Adrenal gland (tissue), 5 donors: Measurements from ENCODE around the gene HERC6.

ENCODE experiments used
- CTCF ChIP-seq, 6 experiments: fragments of 450-650 bp in 4 of 6; fragments of 200-600 bp in 2 of 6; sonication (generic) in 1 of 6; IDR thresholded peaks; 1 replicate in 5 of 6; 2 replicates in 1 of 6; pipeline versions ENCODE4 v1.5.1 to v1.8.0; 2016 to 2021; ENCODE audit warnings: antibody characterized with exemption in 6 of 6, mild to moderate bottlenecking in 2 of 6, moderate library complexity in 1 of 6
- POLR2A ChIP-seq, 2 donors: fragments of 450-650 bp; IDR thresholded peaks; one replicate each; pipeline ENCODE4 v1.6.1; 2017; ENCODE audit warnings: antibody characterized with exemption in 2 of 2, mild to moderate bottlenecking in 2 of 2, moderate library complexity in 1 of 2
- donor health status: DM: no; HTN: no; CAD: no.

DNA sequence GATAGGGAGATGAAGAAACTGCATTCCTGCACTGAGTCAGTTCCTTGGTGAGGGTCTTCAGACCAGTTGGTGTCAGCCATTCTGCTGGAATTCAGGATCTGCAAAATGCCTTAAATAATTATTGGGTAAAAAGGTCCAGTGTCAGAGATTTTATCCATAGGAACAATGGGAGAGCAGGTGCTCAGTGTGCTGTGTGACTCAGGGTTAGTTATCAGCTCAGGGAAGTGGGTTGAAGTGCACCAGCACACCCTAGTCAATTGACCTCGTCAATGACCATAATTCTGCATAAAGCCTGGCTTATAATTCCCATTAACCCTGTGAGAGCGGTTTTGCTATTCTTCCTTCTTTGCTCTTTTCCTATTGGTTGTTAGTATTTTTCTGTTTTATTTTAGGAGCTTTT lies 37.3 kb downstream of the HERC6 start:
- no peak for TF ChIP-seq CTCF (IDR thresholded peaks at IDR 0.05)
- no peak for TF ChIP-seq POLR2A (IDR thresholded peaks at IDR 0.05)
